SK-N-MC (cell line): ENCODE results near the gene TRAPPC14.

Experiments used
- EZH2 ChIP-seq: fragments of 200-600 bp; sonication (generic); IDR thresholded peaks from one replicate; pipeline ENCODE4 v1.6.1; 2017; ENCODE audit warnings: antibody characterized with exemption
- FOXP2 ChIP-seq: optimal IDR thresholded peaks from 2 replicates; pipeline ENCODE3; 2011; ENCODE audit warnings: mild to moderate bottlenecking, moderate library complexity; ENCODE audit not compliant: insufficient read depth; ENCODE audit errors: extremely low read length, control extremely low read depth
- POLR2AphosphoS5 ChIP-seq: IDR thresholded peaks from 2 replicates; pipeline ENCODE4 v1.6.1; 2012; ENCODE audit warnings: mild to moderate bottlenecking, low read depth, low read length, borderline replicate concordance

DNA sequence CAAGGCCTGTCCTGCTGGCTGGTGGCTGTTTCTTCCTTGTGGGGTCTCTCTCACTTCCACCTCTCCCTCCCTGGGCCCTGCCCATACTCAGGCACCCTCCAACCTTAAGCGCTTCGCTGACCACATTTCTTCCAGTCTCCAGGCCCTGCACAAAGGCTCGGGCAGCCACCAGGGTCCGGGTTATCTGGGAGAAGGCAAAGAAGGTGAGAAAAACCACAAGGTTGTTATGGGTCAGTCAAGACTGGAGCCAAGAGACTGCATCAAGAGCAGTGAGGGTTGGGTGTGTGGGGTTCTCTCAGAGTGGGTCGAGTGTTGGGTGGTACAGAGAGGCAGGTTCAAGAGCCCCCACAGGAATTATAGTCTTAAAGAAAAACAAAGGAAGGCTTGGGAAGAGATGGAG lies 16.1 kb upstream of the TRAPPC14 start:
- TF ChIP-seq EZH2 = no peak
- no peak for TF ChIP-seq POLR2AphosphoS5
- TF ChIP-seq FOXP2 = no peak
